Brain microvascular endothelial cell (primary cell): ENCODE data around the gene XXYLT1.

Source experiments
- DNase-seq: peaks from one replicate; pipeline ENCODE4 v3.0.0-alpha.2; 2020
- H3K27ac ChIP-seq: fragments of 250-450 bp; sonication (Bioruptor Pico); 2 replicates; pipeline ENCODE4 v1.5.1; 2020; ENCODE audit warnings: mild to moderate bottlenecking, moderate library complexity
- H3K27me3 ChIP-seq: fragments of 250-450 bp; sonication (Bioruptor Pico); replicated peaks from 2 replicates; pipeline ENCODE4 v1.5.1; 2020; ENCODE audit warnings: mild to moderate bottlenecking
- H3K36me3 ChIP-seq: fragments of 250-450 bp; sonication (Bioruptor Pico); replicated peaks from 2 replicates; pipeline ENCODE4 v1.5.1; 2020; ENCODE audit warnings: mild to moderate bottlenecking
- H3K4me3 ChIP-seq: 2 replicates; pipeline ENCODE4 v1.5.1; 2011; ENCODE audit warnings: low read depth, mild to moderate bottlenecking, control low read depth, low read length, moderate library complexity
- in situ Hi-C: cut with HindIII; loops from 2 replicates; pipeline ENCODE4 v1.10.0; 2017; ENCODE audit warnings: low sequenced_read_pairs, low pct_ligation_motif_present
- TF ChIP-seq, protein P1 (sequence below): IDR thresholded peaks from 2 replicates; pipeline ENCODE4 v1.5.1; 2011; ENCODE audit warnings: low read depth, mild to moderate bottlenecking, moderate library complexity, low read length, control low read depth, inconsistent platforms; ENCODE audit errors: missing control alignments

XXYLT1 gene

DNA sequence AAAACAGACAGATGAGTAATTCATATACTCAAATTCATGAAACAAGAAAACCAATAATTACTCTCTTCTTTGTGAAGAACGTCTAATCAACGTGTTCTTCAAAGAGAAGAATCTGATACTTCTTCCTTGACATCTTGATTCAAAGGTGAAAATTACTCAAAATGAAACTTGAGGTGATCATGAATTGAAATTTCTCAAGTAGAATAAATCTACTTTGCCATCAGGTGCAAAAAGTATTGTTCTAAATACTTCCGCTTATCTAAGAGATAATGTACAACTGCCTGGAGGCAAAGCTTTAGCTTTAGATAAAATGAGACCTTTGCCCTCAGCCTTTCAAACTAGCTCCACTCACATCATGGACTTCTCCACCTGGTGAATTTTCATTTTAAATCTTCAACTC, 13.9 kb upstream of the XXYLT1 start:
- Histone ChIP-seq H3K27me3 (no peaks in the 10 kb centered on the region), H3K4me3 (no peak overlapping the region), H3K27ac (no peak overlapping the region), H3K36me3 (peaks cover 9% of the 10 kb centered on the region)
- no peak for DNase-seq
- in situ Hi-C loops = loop anchor here (25.0 kb wide), 1 partner anchor 227 kb away; no protein-coding TSS in a partner anchor
- TF ChIP-seq, protein P1, sequence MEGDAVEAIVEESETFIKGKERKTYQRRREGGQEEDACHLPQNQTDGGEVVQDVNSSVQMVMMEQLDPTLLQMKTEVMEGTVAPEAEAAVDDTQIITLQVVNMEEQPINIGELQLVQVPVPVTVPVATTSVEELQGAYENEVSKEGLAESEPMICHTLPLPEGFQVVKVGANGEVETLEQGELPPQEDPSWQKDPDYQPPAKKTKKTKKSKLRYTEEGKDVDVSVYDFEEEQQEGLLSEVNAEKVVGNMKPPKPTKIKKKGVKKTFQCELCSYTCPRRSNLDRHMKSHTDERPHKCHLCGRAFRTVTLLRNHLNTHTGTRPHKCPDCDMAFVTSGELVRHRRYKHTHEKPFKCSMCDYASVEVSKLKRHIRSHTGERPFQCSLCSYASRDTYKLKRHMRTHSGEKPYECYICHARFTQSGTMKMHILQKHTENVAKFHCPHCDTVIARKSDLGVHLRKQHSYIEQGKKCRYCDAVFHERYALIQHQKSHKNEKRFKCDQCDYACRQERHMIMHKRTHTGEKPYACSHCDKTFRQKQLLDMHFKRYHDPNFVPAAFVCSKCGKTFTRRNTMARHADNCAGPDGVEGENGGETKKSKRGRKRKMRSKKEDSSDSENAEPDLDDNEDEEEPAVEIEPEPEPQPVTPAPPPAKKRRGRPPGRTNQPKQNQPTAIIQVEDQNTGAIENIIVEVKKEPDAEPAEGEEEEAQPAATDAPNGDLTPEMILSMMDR = no peak

DNA sequence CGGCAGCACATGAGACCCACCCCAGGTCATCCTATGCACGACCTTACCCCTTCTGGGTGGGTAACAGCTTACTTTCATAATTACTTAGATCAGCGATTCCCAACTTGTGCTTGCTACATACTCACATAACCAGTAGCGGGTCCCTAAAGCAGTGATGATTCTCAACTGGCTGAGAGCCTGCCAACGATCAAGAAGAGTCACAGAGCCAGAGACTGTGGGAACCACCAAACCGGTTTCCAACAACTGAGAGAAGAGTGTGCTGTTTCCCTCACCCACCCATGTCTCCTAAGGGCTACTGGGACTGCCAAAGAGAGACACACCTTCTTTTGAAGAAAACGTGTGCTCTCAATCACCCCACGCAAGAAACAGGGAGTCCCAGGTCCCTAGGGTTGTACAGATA, 12.0 kb upstream of the XXYLT1 start:
- in situ Hi-C loops = loop anchor here (25.0 kb wide), 1 partner anchor 229 kb away; no protein-coding TSS in a partner anchor
- H3K36me3 ChIP-seq = peaks cover 8% of the 10 kb centered on the region
- no peak overlapping the region for H3K4me3 ChIP-seq
- H3K27me3 ChIP-seq = no peaks in the 10 kb centered on the region
- TF ChIP-seq, protein P1 = no peak
- H3K27ac ChIP-seq = no peak overlapping the region
- no peak for DNase-seq

DNA sequence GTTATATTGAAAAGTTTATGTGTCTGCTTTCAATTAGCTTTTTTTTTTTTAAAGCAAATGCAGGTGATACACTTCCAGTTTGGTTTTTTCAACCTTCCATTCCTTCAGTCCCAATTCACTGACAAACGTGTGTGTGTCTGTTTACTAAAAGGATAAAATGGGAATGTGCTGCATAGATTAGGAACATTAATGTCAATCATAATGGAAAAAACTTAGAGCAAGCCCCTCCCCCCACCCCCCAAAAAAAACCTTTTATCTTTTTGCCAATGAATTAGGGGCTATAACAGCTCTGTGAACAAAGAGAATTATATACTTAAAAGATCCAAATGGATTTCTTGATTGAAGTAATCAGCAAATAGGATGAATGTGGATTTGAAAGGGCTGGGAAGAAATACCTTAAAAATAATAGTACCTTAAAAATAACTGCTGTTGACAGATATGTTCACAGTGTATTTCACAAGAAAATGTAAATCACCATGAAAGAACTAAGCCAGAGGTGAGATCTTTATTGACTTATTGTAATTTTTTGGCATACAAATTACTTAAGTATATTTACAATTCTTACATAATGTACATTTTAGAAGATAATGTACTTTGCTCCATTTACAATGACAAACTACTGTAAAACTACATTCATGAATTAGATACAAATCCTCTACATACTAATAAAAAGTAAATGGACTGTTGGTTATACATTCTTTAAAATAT, 3.5 kb upstream of the XXYLT1 start:
- TF ChIP-seq, protein P1 = no peak
- H3K36me3 ChIP-seq = peaks cover 2% of the 10 kb centered on the region
- no peaks in the 10 kb centered on the region for H3K27me3 ChIP-seq
- no peak overlapping the region for H3K4me3 ChIP-seq
- in situ Hi-C loops = no loop called here
- DNase-seq = no peak
- no peak overlapping the region for H3K27ac ChIP-seq

DNA sequence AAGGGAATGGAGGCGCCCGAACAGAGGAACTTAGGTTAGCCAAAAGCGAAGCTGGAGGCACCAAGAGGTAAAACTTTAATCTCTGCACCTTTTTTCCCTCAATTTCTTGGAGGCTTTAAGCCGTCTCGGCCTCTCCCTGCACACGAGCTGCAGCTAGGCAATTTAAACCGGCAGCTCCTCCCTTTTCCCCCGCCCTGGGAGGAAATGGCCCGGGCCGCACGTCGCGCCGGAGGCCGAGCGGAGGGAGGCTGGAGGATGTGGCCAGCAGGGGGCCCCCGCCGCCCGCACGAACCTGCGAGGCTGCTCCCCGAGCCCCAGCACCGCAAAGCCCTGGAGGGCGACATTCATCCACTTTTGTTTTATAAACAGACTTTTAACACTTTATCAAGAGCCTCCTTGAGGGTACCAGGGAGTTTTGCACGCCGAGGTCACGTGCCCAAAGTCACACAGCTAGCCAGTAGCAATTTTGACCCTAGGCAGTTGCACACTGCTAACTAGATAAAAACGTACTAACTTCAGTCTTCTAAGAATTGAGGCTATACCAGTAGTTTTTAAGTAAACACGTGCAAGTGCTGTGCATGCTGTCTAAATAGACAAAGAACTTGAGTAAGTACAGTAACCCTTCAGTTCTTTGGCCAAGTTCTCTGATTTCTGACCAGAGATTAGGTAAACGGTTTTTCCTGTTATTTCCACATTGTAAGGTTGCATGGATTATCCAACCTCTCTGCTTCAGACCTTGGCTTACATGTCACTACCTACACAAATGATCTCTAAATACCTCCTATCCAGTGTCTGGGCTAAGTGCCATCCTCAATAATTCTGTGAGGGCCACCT, 668 bp upstream of the XXYLT1 start:
- TF ChIP-seq, protein P1 = peak; percentile 77

DNA sequence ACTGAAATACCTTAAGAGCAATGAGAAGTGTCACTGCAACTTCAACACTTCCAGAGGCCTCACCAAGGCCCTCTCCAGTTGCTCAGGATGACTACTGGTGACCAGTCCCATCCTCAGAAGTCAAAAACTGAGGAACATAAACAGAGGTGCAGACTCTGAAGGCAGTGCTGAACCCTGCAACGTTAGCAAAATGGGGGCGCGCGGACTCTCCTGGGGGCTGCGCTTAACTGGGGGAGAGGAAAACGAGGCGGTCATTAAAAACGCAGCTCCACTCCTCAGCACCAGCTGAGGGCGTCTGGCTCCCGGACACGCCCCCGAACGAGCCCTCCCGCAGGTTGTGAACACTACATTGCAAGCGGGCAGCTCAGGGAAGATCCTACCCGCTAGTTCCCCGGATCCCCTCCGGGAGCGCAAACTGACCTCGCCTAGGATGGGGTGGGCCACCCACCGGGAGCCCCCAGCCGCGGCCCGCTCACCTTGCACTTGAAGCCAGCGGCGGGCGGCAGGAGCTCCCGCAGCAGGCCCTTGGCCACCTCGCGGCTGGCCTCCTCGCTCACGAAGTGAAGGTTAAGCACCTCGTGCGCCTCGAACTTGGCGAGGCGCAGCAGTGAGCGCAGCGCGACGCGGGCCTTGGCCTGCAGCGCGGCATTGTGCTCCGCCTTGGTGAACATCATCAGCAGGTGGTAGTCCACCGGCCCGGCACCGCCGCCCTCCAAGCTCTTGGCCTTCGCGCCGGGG, 711 bp downstream of the XXYLT1 start:
- H3K27me3 ChIP-seq = no peaks in the 10 kb centered on the region
- H3K36me3 ChIP-seq = peaks cover 3% of the 10 kb centered on the region
- peak overlapping the region; percentile 79 for H3K4me3 ChIP-seq
- peak; percentile 38 for DNase-seq
- TF ChIP-seq, protein P1 = peak; percentile 23
- in situ Hi-C loops = no loop called here
- H3K27ac ChIP-seq = peak overlapping the region; percentile 52

More for the DNA sequence above, 668 bp upstream of the XXYLT1 start:
- Histone ChIP-seq H3K27me3 (no peaks in the 10 kb centered on the region), H3K4me3 (peak overlapping the region; percentile 79), H3K36me3 (no peaks in the 10 kb centered on the region), H3K27ac (peak overlapping the region; percentile 52)
- in situ Hi-C loops = no loop called here
- DNase-seq = peak; percentile 77
